GM23338 (cell line): Measurements from ENCODE around the gene CUX1. TPM values are rescaled to one million over a fixed set of nuclear protein-coding genes. Genes with fewer than 3 reads are reported as not detected.

Experiments used
- ATAC-seq: fragments of 200-7000 bp; cut with Tn5 transposase; 3 replicates; pipeline ENCODE4 v1.9.1; 2020
- DNase-seq: peaks from one replicate; pipeline ENCODE4 v3.0.0-alpha.2; 2015; ENCODE audit warnings: low spot score
- H2AFZ ChIP-seq: fragments of 200-600 bp; sonication (generic); 2 replicates; pipeline ENCODE4 v1.8.0; 2016; ENCODE audit warnings: antibody characterized with exemption, mild to moderate bottlenecking, moderate library complexity
- H3F3A ChIP-seq: fragments of 200-600 bp; sonication (generic); replicated peaks from 2 replicates; pipeline ENCODE4 v1.8.0; 2017; ENCODE audit warnings: antibody characterized with exemption, mixed run types, low read depth
- H3K27ac ChIP-seq: fragments of 200-600 bp; sonication (generic); 2 replicates; pipeline ENCODE4 v1.6.1; 2016; ENCODE audit warnings: low read depth
- H3K27me3 ChIP-seq: fragments of 200-600 bp; sonication (generic); 2 replicates; pipeline ENCODE4 v1.8.0; 2016; ENCODE audit warnings: mild to moderate bottlenecking, mixed run types, moderate library complexity; ENCODE audit not compliant: insufficient read depth
- H3K36me3 ChIP-seq: fragments of 200-600 bp; sonication (generic); 2 replicates; pipeline ENCODE4 v1.8.0; 2016; ENCODE audit warnings: mild to moderate bottlenecking; ENCODE audit not compliant: insufficient read depth
- H3K4me1 ChIP-seq: fragments of 200-600 bp; sonication (generic); 2 replicates; pipeline ENCODE4 v1.8.0; 2016; ENCODE audit warnings: mild to moderate bottlenecking, moderate library complexity; ENCODE audit not compliant: insufficient read depth
- H3K4me2 ChIP-seq: fragments of 200-600 bp; sonication (generic); 2 replicates; pipeline ENCODE4 v1.7.1; 2017; ENCODE audit warnings: mixed run types
- H3K4me3 ChIP-seq: fragments of 200-600 bp; sonication (generic); 2 replicates; pipeline ENCODE4 v1.6.1; 2016; ENCODE audit warnings: mixed run types
- H3K79me2 ChIP-seq: fragments of 200-600 bp; sonication (generic); replicated peaks from 2 replicates; pipeline ENCODE4 v1.8.0; 2017; ENCODE audit warnings: mild to moderate bottlenecking; ENCODE audit not compliant: insufficient read depth
- H3K9me2 ChIP-seq: fragments of 200-600 bp; sonication (generic); 2 replicates; pipeline ENCODE4 v1.8.0; 2017; ENCODE audit not compliant: insufficient read depth
- H4K20me1 ChIP-seq: fragments of 200-600 bp; sonication (generic); replicated peaks from 2 replicates; pipeline ENCODE4 v1.8.0; 2017; ENCODE audit warnings: mild to moderate bottlenecking; ENCODE audit not compliant: insufficient read depth
- H3K27ac Mint-ChIP-seq: 2 replicates; pipeline ENCODE4 v1.8.0; 2020; ENCODE audit warnings: inconsistent platforms, mild to moderate bottlenecking, moderate library complexity, mixed read lengths
- H3K27me3 Mint-ChIP-seq: 3 replicates; pipeline ENCODE4 v1.8.0; 2022; ENCODE audit warnings: low read depth, mild to moderate bottlenecking, moderate library complexity, mixed read lengths, inconsistent platforms; ENCODE audit not compliant: insufficient read depth, poor library complexity
- H3K36me3 Mint-ChIP-seq: 3 replicates; pipeline ENCODE4 v1.8.0; 2021; ENCODE audit warnings: low read depth, mild to moderate bottlenecking, inconsistent platforms, moderate library complexity, mixed read lengths
- H3K4me1 Mint-ChIP-seq: 3 replicates; pipeline ENCODE4 v1.8.0; 2020; ENCODE audit warnings: mild to moderate bottlenecking, inconsistent platforms, mixed read lengths
- H3K4me3 Mint-ChIP-seq: 3 replicates; pipeline ENCODE4 v1.8.0; 2021; ENCODE audit warnings: moderate library complexity, mild to moderate bottlenecking, inconsistent platforms, mixed read lengths
- H3K9me3 Mint-ChIP-seq: 3 replicates; pipeline ENCODE4 v1.8.0; 2020; ENCODE audit warnings: moderate library complexity, mild to moderate bottlenecking, inconsistent platforms, mixed read lengths
- CREB1 ChIP-seq: fragments of 250-450 bp; sonication (Bioruptor Pico); IDR thresholded peaks from 2 replicates; pipeline ENCODE4 v1.5.0; 2020; ENCODE audit warnings: low read depth, mild to moderate bottlenecking, moderate library complexity
- CTCF ChIP-seq, 2 experiments: fragments of 200-600 bp in 1 of 2; sonication (generic) in 1 of 2; conservative IDR thresholded peaks; 2 replicates each; pipeline versions ENCODE4 v1.5.1 to v1.6.1; 2016 to 2017; ENCODE audit warnings: antibody characterized with exemption in 2 of 2, low read depth in 2 of 2, mild to moderate bottlenecking in 2 of 2, moderate library complexity in 1 of 2
- EZH2 ChIP-seq: fragments of 200-600 bp; sonication (generic); IDR thresholded peaks from one replicate; pipeline ENCODE4 v1.8.0; 2017; ENCODE audit warnings: antibody characterized with exemption, mild to moderate bottlenecking, low read depth; ENCODE audit not compliant: unreplicated experiment
- EZH2phosphoT487 ChIP-seq: fragments of 200-600 bp; sonication (generic); IDR thresholded peaks from one replicate; pipeline ENCODE4 v1.8.1; 2018; ENCODE audit warnings: antibody characterized with exemption; ENCODE audit not compliant: unreplicated experiment
- JUNB ChIP-seq: IDR thresholded peaks from one replicate; pipeline ENCODE4 v1.6.1; 2016; ENCODE audit warnings: antibody characterized with exemption; ENCODE audit not compliant: unreplicated experiment
- NANOG ChIP-seq: IDR thresholded peaks from 2 replicates; pipeline ENCODE4 v1.6.1; 2016; ENCODE audit warnings: antibody characterized with exemption, borderline replicate concordance
- POLR2AphosphoS5 ChIP-seq: IDR thresholded peaks from 2 replicates; pipeline ENCODE4 v1.6.1; 2016; ENCODE audit warnings: antibody characterized with exemption, low read depth
- STAT1 ChIP-seq: IDR thresholded peaks from one replicate; pipeline ENCODE4 v1.6.1; 2016; ENCODE audit warnings: antibody characterized with exemption; ENCODE audit not compliant: unreplicated experiment
- ZNF114 ChIP-seq: fragments of 250-450 bp; sonication (Bioruptor Pico); IDR thresholded peaks from 2 replicates; pipeline ENCODE4 v1.5.0; 2020; ENCODE audit warnings: mild to moderate bottlenecking, moderate library complexity
- ZNF331 ChIP-seq: fragments of 250-450 bp; sonication (Bioruptor Pico); IDR thresholded peaks from 2 replicates; pipeline ENCODE4 v1.5.0; 2020; ENCODE audit warnings: low read depth, mild to moderate bottlenecking, moderate library complexity
- polyA plus RNA-seq: library from polyadenylated mRNA; unstranded; fragments of >200 nt; fragmentation: Nextera tagmentation; extraction: Ambion mirVana; gene quantifications from 2 replicates; pipeline ENCODE4 v1.2.1, GENCODE V29; 2016
- total RNA-seq: library from RNA; depleted of rRNA; stranded (reverse); fragments of >200 nt; shearing (Covaris generic); gene quantifications from 2 replicates; pipeline ENCODE4 v1.2.3, GENCODE V29; 2014
- TF ChIP-seq, protein P1 (sequence below): IDR thresholded peaks from 2 replicates; pipeline ENCODE4 v1.6.1; 2016; ENCODE audit warnings: antibody characterized with exemption
- TF ChIP-seq, protein P2 (sequence below): fragments of 250-450 bp; sonication (Bioruptor Pico); IDR thresholded peaks from 2 replicates; pipeline ENCODE4 v1.5.0; 2020; ENCODE audit warnings: mild to moderate bottlenecking, moderate library complexity

The CUX1 gene
- total and polyA plus RNA-seq, 2 experiments from 2014 or later, result 49.9 to 64.0 TPM

DNA sequence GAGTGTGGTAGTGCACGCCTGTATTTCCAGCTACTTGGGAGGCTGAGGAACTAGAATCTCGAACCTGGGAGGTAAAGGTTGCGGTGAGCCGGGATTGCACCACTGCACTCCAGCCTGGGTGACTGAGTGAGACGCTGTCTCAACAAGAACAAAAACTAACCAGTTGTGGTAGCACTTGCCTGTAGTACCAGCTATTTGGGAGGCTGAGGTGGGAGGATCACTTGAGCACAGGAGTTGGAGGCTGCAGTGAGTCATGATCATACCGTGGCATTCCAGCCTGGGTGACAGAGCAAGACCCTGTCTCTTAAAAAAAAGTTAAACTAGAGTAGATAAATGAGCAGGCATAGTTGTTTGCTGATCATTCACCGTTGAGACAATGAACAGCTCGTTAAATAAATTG lies 48.9 kb downstream of the CUX1 start:
- no peak overlapping the region for H3K4me2 ChIP-seq
- H4K20me1 ChIP-seq, result peaks cover 27% of the 10 kb centered on the region
- H3K27ac Mint-ChIP-seq, result no peak overlapping the region; the same call in 1 of the 2 replicates
- peaks cover 61% of the 10 kb centered on the region for H3K4me1 ChIP-seq
- DNase-seq, result no peak
- no peak overlapping the region for H2AFZ ChIP-seq
- H3F3A ChIP-seq, result peaks cover 5% of the 10 kb centered on the region; the same call in 1 of the 2 replicates
- ATAC-seq, result no peak
- no peaks in the 10 kb centered on the region for H3K36me3 ChIP-seq
- TF ChIP-seq NANOG, result no peak
- H3K79me2 ChIP-seq, result peaks cover 96% of the 10 kb centered on the region
- no peaks in the 10 kb centered on the region for H3K9me2 ChIP-seq
- no peaks in the 10 kb centered on the region; the same call in 2 of the 3 replicates for H3K9me3 Mint-ChIP-seq
- H3K4me3 ChIP-seq, result no peak overlapping the region
- H3K36me3 Mint-ChIP-seq, result peaks cover 11% of the 10 kb centered on the region; the same call in 2 of the 3 replicates
- no peak overlapping the region for H3K4me3 Mint-ChIP-seq
- peaks cover 63% of the 10 kb centered on the region for H3K4me1 Mint-ChIP-seq
- no peaks in the 10 kb centered on the region for H3K27me3 ChIP-seq
- H3K27me3 Mint-ChIP-seq, result peaks cover 16% of the 10 kb centered on the region
- no peak overlapping the region for H3K27ac ChIP-seq

- H3K4me2 ChIP-seq, result no peak overlapping the region
- H3K9me2 ChIP-seq, result no peaks in the 10 kb centered on the region
- H3K27me3 ChIP-seq, result no peaks in the 10 kb centered on the region
- no peak overlapping the region for H2AFZ ChIP-seq
- Mint-ChIP-seq H3K27ac (no peak overlapping the region), H3K4me1 (peaks cover 60% of the 10 kb centered on the region), H3K27me3 (peaks cover 17% of the 10 kb centered on the region), H3K4me3 (no peak overlapping the region), H3K36me3 (peaks cover 11% of the 10 kb centered on the region; the same call in 2 of the 3 replicates), H3K9me3 (no peaks in the 10 kb centered on the region; the same call in 2 of the 3 replicates)
- peaks cover 59% of the 10 kb centered on the region for H3K4me1 ChIP-seq
- peaks cover 98% of the 10 kb centered on the region for H3K79me2 ChIP-seq
- H3K4me3 ChIP-seq, result no peak overlapping the region
- H3K27ac ChIP-seq, result no peak overlapping the region
- peaks cover 27% of the 10 kb centered on the region for H4K20me1 ChIP-seq
- H3K36me3 ChIP-seq, result no peaks in the 10 kb centered on the region
- no peak for DNase-seq
- ATAC-seq, result no peak
- peaks cover 5% of the 10 kb centered on the region; the same call in 1 of the 2 replicates for H3F3A ChIP-seq
- TF ChIP-seq CREB1 (CRISPR knock-in tag) (no peak), CTCF (conservative IDR thresholded peaks at IDR 0.05; ENCODE audit: low read depth in 2 of 2) (no peak), EZH2 (no peak), ZNF114 (no peak), JUNB (no peak), ZNF331 (CRISPR knock-in tag) (no peak), NANOG (no peak), EZH2phosphoT487 (no peak), POLR2AphosphoS5 (no peak), STAT1 (no peak)
- TF ChIP-seq, protein P1, sequence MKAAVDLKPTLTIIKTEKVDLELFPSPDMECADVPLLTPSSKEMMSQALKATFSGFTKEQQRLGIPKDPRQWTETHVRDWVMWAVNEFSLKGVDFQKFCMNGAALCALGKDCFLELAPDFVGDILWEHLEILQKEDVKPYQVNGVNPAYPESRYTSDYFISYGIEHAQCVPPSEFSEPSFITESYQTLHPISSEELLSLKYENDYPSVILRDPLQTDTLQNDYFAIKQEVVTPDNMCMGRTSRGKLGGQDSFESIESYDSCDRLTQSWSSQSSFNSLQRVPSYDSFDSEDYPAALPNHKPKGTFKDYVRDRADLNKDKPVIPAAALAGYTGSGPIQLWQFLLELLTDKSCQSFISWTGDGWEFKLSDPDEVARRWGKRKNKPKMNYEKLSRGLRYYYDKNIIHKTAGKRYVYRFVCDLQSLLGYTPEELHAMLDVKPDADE, result no peak
- TF ChIP-seq, protein P2, sequence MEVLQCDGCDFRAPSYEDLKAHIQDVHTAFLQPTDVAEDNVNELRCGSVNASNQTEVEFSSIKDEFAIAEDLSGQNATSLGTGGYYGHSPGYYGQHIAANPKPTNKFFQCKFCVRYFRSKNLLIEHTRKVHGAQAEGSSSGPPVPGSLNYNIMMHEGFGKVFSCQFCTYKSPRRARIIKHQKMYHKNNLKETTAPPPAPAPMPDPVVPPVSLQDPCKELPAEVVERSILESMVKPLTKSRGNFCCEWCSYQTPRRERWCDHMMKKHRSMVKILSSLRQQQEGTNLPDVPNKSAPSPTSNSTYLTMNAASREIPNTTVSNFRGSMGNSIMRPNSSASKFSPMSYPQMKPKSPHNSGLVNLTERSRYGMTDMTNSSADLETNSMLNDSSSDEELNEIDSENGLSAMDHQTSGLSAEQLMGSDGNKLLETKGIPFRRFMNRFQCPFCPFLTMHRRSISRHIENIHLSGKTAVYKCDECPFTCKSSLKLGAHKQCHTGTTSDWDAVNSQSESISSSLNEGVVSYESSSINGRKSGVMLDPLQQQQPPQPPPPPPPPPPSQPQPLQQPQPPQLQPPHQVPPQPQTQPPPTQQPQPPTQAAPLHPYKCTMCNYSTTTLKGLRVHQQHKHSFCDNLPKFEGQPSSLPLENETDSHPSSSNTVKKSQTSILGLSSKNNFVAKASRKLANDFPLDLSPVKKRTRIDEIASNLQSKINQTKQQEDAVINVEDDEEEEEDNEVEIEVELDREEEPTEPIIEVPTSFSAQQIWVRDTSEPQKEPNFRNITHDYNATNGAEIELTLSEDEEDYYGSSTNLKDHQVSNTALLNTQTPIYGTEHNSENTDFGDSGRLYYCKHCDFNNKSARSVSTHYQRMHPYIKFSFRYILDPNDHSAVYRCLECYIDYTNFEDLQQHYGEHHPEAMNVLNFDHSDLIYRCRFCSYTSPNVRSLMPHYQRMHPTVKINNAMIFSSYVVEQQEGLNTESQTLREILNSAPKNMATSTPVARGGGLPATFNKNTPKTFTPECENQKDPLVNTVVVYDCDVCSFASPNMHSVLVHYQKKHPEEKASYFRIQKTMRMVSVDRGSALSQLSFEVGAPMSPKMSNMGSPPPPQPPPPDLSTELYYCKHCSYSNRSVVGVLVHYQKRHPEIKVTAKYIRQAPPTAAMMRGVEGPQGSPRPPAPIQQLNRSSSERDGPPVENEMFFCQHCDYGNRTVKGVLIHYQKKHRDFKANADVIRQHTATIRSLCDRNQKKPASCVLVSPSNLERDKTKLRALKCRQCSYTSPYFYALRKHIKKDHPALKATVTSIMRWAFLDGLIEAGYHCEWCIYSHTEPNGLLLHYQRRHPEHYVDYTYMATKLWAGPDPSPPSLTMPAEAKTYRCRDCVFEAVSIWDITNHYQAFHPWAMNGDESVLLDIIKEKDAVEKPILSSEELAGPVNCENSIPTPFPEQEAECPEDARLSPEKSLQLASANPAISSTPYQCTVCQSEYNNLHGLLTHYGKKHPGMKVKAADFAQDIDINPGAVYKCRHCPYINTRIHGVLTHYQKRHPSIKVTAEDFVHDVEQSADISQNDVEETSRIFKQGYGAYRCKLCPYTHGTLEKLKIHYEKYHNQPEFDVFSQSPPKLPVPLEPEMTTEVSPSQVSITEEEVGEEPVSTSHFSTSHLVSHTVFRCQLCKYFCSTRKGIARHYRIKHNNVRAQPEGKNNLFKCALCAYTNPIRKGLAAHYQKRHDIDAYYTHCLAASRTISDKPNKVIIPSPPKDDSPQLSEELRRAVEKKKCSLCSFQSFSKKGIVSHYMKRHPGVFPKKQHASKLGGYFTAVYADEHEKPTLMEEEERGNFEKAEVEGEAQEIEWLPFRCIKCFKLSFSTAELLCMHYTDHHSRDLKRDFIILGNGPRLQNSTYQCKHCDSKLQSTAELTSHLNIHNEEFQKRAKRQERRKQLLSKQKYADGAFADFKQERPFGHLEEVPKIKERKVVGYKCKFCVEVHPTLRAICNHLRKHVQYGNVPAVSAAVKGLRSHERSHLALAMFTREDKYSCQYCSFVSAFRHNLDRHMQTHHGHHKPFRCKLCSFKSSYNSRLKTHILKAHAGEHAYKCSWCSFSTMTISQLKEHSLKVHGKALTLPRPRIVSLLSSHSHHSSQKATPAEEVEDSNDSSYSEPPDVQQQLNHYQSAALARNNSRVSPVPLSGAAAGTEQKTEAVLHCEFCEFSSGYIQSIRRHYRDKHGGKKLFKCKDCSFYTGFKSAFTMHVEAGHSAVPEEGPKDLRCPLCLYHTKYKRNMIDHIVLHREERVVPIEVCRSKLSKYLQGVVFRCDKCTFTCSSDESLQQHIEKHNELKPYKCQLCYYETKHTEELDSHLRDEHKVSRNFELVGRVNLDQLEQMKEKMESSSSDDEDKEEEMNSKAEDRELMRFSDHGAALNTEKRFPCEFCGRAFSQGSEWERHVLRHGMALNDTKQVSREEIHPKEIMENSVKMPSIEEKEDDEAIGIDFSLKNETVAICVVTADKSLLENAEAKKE (CRISPR knock-in tag), result no peak
These were observed 49.8 kb downstream of the CUX1 start for GRCh38 chr7:101867265-101867664.
